ENCODE measurements around the gene ALKBH3. TPM values are rescaled to one million over a fixed set of nuclear protein-coding genes. Genes with fewer than 3 reads are reported as not detected.

Gene ALKBH3
- total RNA-seq, 1 donor: 20.0 TPM

Other genes starting within 250 kb of the ALKBH3 start
- 21.1 TPM for gene HSD17B12, start 200.1 kb upstream of the ALKBH3 start, total RNA-seq
- gene C11orf96, start 61.8 kb downstream of the ALKBH3 start, total RNA-seq: 5.7 TPM
- gene ACCSL, start 167.2 kb downstream of the ALKBH3 start, total RNA-seq: 0.10 TPM
- gene ACCS, start 185.4 kb downstream of the ALKBH3 start, total RNA-seq: 4.8 TPM
- gene EXT2, start 214.8 kb downstream of the ALKBH3 start, total RNA-seq: 44.0 TPM